Activated T-cell treated with anti-CD3 and anti-CD28 coated beads, Interleukin-2, amount 50 U/mL, for 48 hours (primary cell): ENCODE measurements around the gene TPI1.
"Not testable (repeated sequence)": the region's sequence is repeated elsewhere in the genome, so short reads cannot be mapped to it uniquely, and the experiment has no call there.

Experiments used
- DNase-seq, 2 experiments: peaks; one replicate each; pipeline ENCODE4 v3.0.0-alpha.2; 2020

TPI1 gene

DNA sequence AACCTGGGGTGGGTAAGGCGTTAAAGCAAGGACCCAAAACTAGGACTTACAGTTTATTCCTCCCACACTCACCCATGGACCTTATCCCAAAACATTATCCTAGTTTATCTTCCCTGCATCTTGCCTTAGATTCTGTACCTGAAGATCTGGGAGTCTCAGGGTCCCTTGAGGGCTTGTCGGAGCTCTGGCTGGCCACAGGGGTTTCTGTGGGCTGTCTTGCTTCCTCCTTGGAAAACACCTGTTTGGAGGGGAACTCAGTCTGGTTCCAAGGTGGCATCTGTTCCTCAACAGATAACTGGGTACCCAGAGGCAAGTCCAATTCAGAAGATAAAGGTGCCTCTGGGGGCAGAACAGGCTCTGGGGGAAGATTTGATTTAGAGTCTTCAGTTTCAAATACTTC is 17.9 kb upstream of the TPI1 start:
- no peak for DNase-seq

DNA sequence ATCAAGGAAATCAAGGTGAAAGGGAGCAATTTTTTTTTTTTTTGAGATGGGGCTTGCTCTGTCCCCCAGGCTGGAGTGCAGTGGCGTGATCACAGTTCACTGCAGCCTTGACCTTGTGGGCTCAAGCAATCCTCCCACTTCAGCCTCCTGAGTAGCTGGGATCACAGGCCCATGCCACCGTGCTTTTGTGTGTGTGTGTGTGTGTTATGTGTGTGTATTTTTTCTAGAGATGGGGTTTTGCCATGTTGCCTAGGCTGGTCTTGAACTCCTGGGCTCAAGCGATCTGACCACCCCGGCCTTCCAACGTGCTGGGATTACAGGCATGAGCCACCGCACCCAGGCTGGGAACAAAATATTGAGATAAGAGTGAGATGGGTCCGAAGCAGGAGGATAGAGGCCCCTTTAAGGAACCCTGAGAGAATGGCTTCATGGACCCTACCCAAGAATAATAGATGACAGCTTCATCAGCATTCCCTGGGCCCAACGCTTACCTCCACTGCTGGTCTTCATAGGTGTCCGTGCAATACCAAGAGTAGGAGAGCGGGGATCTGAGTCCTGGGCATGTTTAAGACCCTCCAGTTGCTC is 17.3 kb upstream of the TPI1 start:
- no peak for DNase-seq

- DNase-seq, result no peak
Observed at GRCh38 chr12:6850796-6851152, 16.6 kb upstream of the TPI1 start.

- peak; percentile 95 for DNase-seq
Observed at GRCh38 chr12:6851153-6851920, 16.0 kb upstream of the TPI1 start, which contains the start of gene CDCA3. Gene CDCA3, minus strand, starts transcription at chr12:6851286. Its CDS starts 334 bp downstream, at chr12:6850952.

DNA sequence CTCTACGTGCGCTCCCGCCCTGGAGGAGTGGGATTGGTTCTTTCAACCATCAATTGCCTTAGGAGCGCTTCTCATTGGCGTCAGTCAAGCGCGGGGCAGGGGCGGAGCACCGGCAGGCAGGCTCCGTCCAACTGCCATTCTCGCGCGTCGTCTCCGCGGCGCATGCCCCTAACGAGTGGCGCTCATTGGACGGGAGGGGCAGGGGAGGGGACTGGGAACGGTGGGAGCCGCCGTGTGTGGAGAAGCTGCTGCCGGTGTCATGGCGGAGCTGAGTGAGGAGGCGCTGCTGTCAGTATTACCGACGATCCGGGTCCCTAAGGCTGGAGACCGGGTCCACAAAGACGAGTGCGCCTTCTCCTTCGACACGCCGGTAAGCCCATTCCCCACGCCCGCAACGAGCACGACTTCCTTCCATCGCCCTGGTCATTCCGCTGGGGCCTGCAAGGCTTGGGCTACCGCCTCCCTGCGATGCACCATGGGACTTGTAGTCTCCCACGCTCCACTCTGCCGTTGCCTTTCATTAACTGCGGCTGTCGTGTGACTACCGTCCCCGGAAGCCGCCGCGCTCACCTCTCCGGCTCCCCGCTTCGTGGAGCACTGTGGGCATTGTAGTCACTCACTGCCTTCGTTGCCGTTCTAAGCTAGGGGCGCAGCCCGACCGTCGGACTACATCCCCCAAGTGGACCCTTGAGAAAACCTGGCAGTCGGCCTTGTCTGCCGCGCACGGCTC is 15.2 kb upstream of the TPI1 start, which contains the start of gene USP5:
TSS of gene USP5 (plus strand) at position 230 of the 730 bp plus-strand sequence. CDS start at position 260, 30 bp downstream.
- DNase-seq, result peak; percentile 98

- DNase-seq, result peak; percentile 79 to 87
Observed at GRCh38 chr12:6852651-6853354, 14.5 kb upstream of the TPI1 start.

- DNase-seq, result no peak
Observed at GRCh38 chr12:6853626-6854025, 13.7 kb upstream of the TPI1 start.

DNA sequence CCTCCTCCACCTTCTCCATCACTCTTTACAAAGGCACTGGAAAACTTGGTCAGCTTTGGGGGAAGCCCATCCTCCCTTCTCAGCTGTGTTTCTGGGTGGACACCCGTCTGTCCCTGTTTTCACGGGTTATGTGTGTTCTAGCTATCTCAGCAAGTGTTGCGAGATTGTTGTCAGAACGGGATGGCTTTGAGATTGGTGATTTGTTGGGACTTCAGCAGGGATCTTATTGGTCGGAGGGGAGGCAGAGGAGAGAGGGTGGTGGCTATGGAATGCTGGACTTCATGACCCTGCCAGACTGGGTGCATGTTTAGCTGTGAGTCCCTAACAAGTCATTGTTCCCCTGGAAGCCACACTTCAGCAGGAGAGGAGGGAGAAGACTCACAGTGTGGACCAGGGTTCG is 13.3 kb upstream of the TPI1 start:
- DNase-seq, result no peak

GRCh38 chr12:6855322-6855721 is 12.0 kb upstream of the TPI1 start:
- DNase-seq, result no peak

DNA sequence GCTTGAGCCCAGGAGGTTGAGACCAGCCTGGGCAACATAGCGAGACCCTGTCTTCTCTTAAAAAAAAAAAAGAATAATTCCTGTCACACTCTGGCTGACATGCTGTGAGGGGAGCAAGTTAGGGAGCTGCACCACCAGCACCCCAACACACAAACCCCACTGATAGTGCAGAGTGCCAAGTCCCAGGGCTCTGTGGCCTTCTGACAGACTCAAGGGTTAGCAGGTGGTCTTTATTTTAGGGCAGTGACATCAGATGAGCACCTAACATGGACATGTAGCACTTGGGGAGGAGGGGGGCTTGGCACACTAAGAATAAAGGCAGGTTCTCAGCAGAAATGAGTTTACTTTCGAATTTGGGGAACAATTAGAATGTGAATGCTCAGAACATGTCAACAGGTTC is 8.5 kb upstream of the TPI1 start:
- DNase-seq, result no peak

DNA sequence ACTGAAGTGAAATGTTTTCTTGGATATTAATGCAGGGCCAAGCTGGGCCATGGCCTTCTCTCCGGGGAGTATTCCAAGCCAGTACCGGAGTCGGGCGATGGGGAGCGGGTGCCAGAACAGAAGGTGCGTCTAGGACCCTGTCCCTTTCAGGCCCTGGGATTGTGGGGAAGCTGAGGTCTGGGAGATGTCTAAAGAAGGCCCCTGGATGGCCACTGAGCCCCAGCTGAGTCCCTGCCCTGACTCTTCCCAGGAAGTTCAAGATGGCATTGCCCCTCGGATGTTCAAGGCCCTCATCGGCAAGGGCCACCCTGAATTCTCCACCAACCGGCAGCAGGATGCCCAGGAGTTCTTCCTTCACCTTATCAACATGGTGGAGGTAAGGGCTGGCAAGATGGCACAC is 7.2 kb upstream of the TPI1 start:
- DNase-seq, result no peak

DNA sequence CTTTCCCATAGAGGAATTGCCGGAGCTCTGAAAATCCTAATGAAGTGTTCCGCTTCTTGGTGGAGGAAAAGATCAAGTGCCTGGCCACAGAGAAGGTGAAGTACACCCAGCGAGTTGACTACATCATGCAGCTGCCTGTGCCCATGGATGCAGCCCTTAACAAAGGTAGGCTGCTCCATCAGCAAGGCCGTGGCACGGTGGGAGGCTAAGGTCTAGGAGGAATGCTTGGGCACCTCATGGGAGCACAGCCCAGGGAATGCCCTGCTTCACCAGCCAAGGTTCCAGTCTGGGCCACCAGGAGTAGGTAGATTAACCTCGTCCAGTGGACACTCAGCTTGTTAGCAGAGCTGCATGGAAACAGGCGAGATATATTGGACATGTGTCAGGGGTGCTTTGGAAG is 6.4 kb upstream of the TPI1 start:
- DNase-seq, result no peak

GRCh38 chr12:6861391-6861790 is 5.9 kb upstream of the TPI1 start:
- no peak for DNase-seq

GRCh38 chr12:6863033-6863432 is 4.3 kb upstream of the TPI1 start:
- DNase-seq, result no peak

GRCh38 chr12:6863586-6864321 is 3.6 kb upstream of the TPI1 start:
- no peak for DNase-seq

GRCh38 chr12:6865307-6865706 is 2.0 kb upstream of the TPI1 start:
- DNase-seq, result not testable (repeated sequence)

DNA sequence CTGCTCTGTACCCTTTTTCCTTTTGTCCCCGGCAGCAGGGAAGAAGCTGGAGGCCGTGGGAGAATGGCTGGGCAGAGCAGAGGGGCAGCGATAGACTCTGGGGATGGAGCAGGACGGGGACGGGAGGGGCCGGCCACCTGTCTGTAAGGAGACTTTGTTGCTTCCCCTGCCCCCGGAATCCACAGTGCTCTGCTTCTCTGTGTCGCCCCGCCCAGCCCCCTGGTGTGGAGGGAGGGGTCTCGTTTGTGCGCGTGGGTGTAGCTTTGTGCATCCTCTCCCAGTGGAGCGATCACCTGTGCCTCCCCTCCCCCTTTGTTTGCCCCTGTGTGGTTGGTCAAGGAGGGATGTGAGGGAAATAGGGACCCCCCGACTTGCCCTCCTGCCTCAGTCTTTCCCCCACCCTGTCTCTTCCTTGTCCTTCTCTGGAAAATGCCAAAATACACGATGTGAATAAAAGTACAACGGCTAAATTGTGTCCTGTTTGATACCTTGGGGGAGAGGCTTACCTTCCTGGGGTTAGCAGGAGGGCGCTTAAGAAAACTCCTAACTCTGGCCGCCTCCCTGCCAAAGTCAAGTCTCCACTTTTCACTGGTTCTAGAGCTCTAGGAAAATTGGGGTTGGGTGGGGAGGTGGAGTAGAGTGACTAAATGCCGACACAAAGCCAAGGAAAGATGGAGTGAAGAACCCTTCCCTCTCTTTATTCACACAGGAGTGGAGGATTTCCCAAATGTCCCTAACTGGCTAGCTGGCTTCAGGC is 990 bp upstream of the TPI1 start:
- no peak for DNase-seq

- no peak for DNase-seq
Observed at GRCh38 chr12:6866920-6867412, 365 bp upstream of the TPI1 start.

GRCh38 chr12:6868211-6869048 is 1.1 kb downstream of the TPI1 start:
- peak in 1 of 2 experiments; percentile 37 for DNase-seq
